SK-N-MC (cell line): Measurements from ENCODE around the gene PRELP.

Experiments
- EZH2 ChIP-seq: fragments of 200-600 bp; sonication (generic); IDR thresholded peaks from one replicate; pipeline ENCODE4 v1.6.1; 2017; ENCODE audit warnings: antibody characterized with exemption
- FOXP2 ChIP-seq: optimal IDR thresholded peaks from 2 replicates; pipeline ENCODE3; 2011; ENCODE audit warnings: mild to moderate bottlenecking, moderate library complexity; ENCODE audit not compliant: insufficient read depth; ENCODE audit errors: extremely low read length, control extremely low read depth
- POLR2AphosphoS5 ChIP-seq: IDR thresholded peaks from 2 replicates; pipeline ENCODE4 v1.6.1; 2012; ENCODE audit warnings: mild to moderate bottlenecking, low read depth, low read length, borderline replicate concordance

GRCh38 chr1:203525685-203526084, 50.1 kb downstream of the PRELP start:
- TF ChIP-seq POLR2AphosphoS5, result no peak
- no peak for TF ChIP-seq EZH2
- no peak for TF ChIP-seq FOXP2
